ENCODE results near the gene POU2F2. TPM values are rescaled to one million over a fixed set of nuclear protein-coding genes. Genes with fewer than 3 reads are reported as not detected.
A peak's percentile ranks its signal among the peaks of the same experiment; 100 is the strongest.

The POU2F2 gene
- 1.3 TPM for polyA plus RNA-seq (ENCODE audit: insufficient read length)

DNA sequence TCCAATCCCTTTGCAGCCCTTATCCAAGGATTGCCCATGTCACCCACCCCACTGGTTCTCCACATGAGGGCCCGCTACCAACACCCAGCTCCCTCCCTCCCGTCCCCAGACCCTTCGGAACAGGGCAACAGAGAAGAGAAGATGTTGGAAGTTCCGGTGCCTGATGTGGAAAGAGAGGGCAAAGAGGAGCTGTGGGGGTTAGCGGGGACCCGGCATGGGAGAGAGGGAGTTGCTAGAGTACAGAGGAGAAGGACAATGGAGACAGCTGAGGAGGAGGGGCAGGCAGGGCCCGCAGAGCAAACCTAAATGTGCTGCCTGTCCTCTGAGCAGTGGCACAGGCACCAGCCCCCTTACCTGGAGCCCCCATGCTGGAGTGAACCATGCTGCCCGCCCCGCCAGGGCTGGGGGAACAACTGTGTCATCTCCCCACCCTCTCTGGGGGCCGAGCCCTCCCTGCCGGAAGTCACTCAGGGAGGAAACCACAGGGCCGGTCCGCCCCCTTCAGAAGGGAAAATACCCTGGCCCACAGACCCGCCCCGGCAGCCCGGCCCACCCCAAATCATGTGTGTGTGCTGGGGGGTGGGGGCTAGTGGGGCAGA, at the start of gene POU2F2:
TSS of gene POU2F2 (minus strand) at position 417 of the 599 bp plus-strand sequence. CDS start at position 382, 35 bp downstream.
- DNase-seq (ENCODE audit: low read depth): no peak

DNA sequence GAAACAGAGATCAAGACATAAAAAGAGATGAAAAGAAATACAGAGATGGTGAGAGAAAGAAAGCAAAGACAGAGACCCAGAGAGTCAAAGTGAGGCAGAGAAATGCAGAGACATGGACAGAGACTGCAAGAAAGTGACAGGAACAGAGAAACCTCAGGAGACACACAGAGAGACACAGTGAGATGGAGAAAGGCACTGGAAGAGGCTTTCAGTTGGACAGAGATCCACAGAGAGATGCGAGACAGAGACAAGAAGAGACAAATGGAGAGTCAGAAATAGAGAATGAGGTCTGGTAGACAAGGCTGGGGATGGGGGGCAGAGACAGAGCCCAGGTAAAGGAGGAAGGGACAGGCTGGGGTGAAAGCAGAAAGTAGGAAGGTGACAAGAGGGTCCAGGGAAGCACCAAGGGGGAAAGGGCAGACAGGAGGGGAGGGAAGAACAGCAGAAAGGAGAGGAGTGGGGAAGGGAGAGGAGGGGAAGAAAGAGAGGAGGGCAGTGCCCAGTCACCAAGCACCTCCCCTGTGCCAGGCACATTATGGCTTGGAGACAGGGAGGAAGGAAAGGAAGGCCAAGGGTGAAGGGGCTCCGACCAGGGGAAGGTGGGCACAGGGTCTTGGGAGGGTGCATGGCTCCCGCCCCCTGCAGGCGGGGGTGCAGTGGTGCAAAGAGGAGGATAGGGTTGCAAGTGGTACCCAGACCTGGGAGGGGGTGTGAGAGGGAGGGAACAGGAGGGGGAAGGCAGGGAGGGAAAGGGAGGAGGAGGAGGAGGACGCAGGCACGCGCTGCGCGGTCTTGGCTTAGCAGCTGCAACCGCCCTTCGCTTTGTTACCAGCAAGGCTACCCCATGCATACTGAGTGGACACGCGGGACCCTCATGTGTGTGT, 46.8 kb upstream of the POU2F2 start:
- DNase-seq (ENCODE audit: low read depth): no peak

DNA sequence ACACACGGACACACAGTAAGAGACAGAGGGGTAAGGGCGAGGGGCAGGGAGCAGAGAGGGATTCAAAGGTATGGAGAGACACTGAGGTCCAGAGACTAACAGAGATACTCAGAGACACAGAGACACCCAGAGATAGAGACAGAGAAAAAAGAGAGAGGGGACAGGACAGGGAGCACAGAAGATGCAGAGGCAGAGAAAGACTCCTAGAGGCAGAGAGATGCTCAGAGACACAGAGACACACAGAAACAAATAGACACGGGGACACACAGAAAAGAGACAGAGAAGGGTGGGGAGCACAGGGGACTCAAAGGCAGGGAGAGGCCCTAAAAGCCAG, 45.4 kb upstream of the POU2F2 start:
- DNase-seq (ENCODE audit: low read depth): no peak

DNA sequence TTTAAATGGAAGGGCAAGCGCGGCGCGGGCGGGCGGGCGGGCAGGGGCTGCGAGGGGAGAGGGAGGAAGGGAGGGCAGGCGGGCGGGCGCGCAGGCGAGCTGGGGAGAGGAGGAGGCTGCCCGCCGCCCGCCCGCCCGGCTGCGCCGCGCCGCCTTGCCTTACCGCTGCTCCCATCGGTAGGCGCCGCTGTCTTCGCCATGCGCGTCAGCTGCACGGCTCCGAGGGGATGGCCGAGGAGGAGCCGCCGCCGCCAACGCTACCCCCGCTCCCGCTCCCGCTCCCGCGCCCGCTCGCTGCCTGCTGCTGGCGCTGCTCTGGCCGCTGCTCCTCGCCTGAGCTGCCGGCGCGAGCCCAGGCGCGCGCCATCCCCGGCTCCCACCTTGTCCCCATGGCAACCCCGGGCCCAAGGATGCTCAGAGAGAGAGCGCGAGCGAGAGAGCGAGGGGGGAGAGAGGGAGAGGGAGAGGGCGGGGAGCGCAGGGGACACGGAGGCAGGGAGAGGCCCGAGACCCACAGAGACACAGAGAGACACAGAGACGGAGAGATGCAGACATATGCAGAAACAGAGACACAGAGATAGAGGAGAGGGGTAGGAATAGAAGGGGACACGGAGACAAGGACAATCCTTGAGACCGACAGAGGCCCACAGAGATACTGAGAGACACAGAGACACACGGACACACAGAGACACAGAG, 44.9 kb upstream of the POU2F2 start:
- peak; percentile 25 for DNase-seq (ENCODE audit: low read depth)

DNA sequence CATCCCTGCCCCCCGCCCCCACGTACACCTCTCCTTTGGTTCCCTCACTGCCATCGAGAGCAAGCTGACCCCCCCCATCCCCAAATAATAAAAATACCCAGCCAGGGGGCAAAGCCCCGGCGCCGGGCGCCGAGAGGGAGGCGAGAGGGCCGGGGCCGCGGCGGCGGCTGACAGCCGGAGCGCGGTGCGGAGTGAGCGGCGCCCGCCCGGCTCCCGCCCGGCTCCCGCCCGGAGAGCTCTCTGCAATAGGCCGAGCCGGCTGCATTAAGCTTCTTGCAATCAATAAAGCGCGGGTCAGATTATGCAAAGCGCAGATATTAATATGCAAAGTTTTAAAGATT, 44.4 kb upstream of the POU2F2 start:
- DNase-seq (ENCODE audit: low read depth): no peak

DNA sequence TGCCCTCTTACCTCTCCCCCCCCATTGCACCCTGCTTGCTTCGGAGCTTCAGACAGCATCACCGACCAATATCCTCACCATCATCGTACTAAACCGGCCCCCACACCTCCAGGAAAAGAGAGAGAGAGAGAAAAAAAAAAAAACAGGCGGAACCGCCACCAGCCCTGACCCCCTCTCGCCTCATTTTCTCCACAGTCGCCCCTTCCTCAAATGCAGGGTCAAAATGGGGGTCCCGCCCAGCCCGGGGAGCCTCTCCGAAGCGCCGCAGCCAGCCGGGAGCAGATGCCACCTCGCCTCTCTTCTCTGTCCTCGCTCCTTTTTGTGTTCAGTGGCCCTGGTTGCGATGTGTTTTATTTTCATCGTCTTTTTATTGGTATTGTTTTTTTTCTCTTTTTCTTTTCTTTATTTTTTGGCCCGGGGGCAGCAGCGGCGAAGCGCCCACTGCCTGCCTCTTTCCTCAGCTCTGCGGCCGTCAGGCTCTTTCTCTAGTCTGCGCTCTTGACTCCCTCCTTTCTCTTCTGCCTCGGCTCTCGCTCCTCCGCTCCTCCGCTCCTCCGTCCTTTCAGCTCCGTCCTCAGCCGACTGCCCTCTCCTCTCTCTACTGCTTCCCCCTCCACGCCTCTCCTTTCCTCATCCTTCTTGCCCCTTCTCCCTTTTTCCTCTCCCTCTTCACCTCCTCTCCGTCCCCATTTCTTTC, 43.9 kb upstream of the POU2F2 start:
- no peak for DNase-seq (ENCODE audit: low read depth)

DNA sequence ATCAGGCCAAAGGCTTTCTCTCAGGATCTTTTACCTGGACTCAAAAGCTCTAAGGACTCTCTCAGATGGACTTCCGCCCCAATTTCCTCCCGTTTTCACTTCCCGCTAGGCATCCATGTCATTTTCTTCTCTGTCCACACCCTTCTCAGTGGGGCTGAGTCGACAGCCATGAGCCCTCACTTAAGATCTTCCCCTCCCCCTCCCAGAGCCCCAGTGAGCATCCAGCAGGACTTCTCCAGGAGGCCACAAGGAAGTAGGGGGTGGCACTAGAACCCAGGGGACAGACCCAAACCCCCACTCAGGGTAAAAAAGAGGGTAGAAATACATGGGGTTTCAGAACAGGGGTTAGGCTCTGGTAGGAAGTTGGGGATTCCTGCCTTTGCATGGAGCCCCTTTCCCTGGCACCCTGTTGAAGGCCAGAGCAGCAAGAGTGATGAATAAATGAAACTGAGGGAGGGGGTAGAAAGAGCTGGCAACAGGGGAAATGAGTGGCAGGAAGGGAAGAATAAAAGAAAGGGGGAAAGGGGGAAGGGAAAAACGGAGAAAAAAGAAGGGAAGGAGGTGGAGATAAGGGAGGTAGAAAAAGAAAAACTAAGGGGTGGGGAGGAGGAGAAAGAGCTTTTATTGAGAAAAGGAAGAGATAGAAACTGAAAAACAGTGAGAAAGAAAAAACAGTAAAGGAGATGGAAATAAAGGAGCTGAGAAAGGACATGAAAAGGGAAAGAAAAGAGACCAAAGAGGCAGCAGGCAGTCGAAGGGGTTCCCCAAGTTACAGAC, 42.9 kb upstream of the POU2F2 start:
- DNase-seq (ENCODE audit: low read depth): no peak

DNA sequence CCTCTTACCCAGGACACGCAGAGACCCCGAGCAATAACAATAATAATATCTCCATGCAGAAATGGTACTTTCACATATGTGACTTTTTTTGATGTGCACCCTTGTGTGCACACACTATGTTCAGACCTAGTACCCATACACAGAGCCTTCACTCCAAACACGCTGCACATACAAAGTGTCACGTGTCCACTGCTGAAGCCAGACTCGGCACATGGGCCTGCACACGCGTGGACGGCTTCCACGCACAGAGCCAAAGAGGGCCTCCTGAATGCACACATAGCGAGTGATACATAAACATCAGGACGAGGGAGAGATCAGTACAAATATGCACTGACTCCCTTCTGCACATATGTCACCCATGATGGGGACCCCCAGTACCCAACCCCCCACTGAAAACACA, 41.9 kb upstream of the POU2F2 start:
- DNase-seq (ENCODE audit: low read depth): no peak

DNA sequence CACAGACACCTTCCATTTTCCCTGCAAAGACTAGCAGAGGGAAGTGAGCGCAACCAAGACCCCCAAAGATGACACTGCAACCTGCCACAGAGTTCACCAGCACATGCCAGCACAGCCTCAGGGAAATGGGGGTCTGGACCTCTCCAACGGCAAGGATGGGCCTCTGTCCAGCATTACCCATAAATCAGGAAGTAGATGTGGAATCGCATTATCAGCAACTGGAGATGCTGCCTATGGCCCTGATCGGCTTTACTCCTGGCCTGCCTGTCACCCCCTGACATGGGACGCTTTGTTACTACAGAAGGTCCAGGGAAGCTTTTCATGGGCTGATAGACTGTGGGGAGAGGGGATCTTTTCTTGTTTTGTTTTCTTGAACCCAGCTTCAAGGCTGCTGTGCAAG, 41.4 kb upstream of the POU2F2 start:
- no peak for DNase-seq (ENCODE audit: low read depth)

DNA sequence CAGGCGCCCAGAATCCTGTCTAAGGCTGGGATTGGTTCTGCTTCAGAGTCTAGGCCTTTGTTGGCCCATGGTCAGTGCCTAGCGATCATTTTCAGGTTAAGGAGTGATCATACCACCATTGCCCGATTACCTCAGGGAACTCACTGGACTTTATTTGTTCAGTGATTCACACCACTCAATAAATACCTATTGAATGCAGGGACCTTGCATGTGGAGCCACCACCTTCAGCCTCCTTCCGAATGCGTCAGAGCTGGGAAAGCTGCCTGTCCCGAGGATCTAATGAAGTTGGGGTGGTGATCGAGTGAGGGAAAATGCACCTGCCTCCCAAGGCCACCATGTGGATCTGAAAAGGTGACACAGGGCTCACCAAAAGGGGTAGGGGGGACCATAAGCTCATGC, 40.0 kb upstream of the POU2F2 start:
- no peak for DNase-seq (ENCODE audit: low read depth)

DNA sequence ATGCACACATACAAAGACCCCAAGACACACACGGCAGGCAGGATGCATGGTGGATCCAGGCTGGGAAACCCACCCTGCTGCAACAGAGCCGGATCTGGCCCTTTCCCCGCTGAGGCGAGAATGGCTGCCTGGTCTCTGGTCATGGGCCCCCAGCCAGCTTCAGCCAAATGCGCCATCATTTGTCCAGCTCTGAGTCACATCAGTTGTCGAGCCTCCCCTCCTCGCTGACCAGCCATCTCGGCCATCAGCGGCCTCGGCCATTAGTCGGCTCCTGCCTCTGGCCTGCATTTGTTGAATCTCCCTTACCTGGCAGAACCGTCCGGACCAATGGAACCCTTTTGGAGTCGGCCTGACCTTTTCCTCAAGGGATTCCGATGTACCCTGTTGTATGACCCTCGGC, 38.5 kb upstream of the POU2F2 start:
- DNase-seq (ENCODE audit: low read depth): no peak

DNA sequence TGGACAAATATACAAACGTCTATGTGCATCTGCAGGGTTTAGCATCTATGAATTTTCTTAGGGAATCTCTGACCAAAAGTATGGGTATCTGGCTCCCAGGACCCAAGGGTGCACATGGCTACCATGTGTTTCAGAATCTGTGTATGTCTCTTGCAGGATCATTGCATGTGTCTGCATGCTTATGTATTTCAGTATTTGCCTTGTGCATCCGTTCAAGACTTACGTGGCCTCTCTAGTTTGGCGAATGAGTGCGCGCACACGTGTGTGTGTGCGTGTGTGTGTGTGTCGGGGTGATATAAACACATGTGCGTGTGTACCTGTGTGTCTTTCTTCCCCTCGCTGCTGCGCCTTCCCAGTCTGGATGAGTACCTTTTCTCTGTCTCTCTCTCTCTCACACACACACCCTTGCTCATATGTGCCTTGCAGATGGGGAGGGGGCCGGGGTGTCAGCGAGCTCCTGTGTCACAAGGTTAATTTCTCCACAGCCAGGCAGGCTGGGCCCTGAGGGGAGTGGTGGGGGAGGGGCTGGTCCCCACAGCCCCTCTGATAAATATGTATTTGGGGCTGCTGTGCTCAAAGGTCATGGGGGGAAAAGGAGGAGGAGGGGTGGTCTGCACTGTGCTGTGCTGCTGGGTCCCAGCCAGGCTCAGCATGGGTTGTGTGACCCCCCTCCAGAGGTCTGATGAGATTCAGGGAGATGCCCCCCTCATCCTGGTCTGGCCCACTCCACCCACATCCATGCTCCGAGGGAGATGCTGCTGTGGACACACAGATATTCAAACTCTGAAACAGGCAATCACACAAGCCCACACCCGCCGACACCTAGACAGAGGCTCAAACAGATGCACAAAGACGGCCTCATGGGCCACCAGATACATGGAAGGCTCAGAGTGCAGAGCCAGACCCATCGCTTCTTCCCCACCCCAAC, 37.5 kb upstream of the POU2F2 start:
- DNase-seq (ENCODE audit: low read depth): no peak

DNA sequence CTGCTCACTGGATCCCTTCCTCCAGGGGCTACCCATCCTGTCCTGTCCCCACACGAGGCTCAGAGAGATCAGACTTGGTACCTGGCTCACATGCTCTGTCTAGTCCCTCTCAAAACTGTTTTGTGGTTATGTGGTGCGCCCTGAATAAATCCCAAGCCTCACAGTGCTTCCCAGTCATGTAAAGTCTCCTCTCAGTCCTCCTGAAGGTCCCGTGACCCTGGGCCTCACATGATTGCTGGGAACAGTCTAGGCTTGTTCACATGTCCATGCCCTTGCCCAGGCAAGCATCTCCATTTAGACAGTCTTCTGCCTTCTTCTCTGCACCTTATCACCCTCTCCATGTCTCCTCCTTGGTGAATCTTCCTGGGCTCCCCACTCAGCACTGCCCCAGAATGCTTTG, 36.0 kb upstream of the POU2F2 start:
- no peak for DNase-seq (ENCODE audit: low read depth)

DNA sequence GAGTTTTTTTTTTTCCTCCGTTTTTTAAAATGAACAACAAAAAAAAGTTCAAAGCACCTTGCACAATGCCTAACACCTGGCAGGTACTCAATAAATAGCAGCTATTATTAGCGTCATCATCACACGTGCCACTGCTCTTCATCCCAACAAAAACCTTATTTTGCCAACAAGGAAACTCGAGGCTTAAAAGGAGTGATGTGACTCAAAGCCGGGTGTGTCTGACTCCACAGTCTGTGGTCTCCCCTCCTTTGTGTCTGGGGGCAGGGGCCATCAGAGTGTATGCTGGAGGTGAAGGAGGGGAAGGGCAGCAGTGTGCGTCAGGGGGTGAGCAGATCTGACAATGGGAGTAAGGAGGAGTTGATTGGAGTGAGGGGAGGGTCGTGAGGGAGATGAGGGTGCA, 34.1 kb upstream of the POU2F2 start:
- DNase-seq (ENCODE audit: low read depth): no peak

DNA sequence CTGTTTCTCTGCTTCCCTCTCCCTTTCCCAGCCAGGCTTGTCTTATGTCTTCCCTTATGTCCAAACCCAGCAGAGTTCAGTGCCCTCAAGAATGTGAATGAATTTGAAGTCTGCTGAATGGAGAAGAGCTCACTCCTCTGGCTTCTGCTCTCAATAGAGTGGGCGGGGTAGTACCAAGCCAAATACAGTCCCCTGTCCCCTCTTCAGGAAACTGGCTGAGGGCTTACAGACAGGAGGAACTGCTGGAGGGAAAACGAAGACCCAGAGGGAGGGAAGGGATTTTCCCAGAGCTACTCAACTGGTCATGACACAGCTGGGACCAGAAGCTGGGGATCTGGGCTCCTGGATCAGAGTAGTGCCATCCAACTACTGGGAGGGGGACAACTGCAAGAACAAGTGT, 32.9 kb upstream of the POU2F2 start:
- no peak for DNase-seq (ENCODE audit: low read depth)

DNA sequence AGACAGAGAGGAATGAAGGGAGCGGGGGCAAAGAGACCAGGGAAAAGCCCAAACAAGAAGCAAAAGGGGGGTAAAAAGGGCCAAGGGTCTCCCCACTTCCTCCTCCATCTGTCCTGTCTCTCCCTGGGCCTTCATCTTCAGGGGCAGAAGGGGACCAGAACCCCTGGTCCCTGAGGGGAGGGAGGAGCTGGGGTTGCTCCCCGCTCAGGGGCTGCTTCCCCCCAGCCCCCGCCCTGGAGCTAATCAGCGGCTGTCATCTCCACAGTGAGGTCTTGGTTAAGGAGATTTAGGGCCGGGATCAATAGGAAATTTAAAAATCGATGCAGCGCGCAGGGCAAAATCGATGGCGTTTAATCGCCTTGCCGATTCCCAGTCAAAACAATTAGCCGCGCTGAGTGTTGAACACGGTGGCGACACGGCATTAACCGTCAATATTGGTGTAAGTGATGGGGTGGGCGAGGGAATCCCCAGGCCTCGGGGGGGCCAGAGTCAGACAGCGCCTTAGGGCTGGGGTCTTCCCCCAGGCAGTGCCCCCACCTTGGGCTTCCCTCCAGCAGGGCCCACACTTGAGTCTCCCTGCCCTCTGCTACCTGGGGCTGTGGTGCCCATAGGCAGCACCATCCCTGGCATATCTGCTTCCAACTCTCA, 29.5 kb upstream of the POU2F2 start:
- DNase-seq (ENCODE audit: low read depth): no peak

DNA sequence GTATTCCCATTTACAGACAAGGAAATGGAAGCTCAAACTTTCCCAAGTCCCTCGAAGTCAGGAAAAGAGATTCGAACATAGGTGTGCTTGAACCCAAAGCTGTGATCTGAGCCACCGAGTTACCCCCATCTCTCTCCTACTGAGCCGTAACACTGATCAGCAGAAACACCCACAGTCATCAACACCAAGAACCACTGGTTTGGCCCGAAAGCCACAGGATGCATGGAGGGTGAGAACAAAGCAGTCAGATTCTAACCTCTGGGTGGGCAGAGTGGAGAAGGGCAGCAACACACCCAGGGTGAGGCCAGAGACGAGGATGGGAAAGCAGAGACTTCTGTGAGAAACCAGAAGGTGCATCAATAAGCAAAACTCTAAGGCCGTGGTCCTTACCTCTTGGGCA, 27.7 kb upstream of the POU2F2 start:
- DNase-seq (ENCODE audit: low read depth): no peak

DNA sequence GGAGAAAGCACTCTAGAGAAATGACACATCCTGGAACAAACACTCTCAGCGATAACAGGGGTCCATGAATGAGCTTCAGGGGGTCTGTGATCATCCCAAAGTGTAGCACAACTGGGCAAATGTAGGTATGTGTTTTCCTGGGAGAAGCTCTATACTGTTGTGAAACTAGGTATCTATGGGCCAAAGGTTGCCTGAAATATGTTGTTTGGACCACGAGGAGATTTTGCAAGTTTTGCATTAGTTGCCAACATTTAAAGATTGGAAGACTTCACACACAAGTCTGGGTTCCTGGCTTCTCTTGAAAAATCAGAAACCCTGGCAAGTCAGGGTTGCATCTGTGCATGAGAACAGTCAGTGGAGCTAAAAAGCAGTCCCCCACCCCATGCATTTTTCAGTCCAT, 26.7 kb upstream of the POU2F2 start:
- no peak for DNase-seq (ENCODE audit: low read depth)

DNA sequence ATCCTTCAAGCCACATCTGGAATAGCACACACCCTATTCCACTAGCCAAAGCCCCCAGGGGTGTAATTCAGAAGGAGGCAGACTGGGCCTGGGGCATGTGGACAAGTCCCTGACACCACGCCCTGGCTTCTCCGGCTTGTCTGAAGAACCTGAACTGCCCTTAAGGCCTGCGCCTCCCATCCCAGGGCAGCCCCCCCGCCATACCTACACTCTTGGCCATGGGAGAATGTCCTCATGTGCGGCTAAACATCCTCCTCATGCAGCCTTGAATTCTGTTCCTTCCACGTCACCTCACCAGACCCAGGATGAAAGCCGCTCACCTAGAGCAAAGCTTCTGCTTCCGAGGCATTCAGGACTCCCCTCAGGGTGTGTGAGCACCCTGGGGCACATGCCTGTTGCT, 24.3 kb upstream of the POU2F2 start:
- no peak for DNase-seq (ENCODE audit: low read depth)

DNA sequence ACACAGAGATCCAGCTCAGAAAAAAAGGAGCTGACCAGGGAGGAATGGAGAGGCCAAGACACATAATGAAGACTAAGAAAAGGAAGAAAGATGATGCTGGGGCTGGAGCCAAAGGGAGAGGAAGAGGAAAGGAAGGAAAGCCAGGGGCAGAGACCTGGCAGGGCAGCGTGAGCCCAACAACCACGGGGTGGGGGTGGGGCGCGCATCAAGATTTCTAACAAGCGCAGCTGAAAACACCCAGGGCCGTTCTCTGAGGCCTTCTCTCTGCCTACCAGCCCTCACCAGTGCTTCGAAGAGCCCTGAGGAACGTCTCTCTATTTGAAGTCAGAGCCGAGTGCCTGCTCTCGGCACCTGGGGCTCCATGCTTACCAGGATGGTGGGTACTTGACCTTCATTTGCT, 23.6 kb upstream of the POU2F2 start:
- no peak for DNase-seq (ENCODE audit: low read depth)
